OCI-LY1 (cell line): Measurements from ENCODE around the gene BACE1-AS.

ENCODE experiments used
- H2AFZ ChIP-seq: fragments of 200-600 bp; sonication (generic), shearing (Covaris generic); 2 replicates; pipeline ENCODE4 v1.6.0; 2014; ENCODE audit warnings: antibody characterized with exemption, mild to moderate bottlenecking, low read length
- H3F3A ChIP-seq: fragments of 200-600 bp; sonication (generic), shearing (Covaris generic); 2 replicates; pipeline ENCODE4 v1.6.0; 2014; ENCODE audit warnings: mild to moderate bottlenecking, antibody characterized with exemption, low read length, moderate library complexity; ENCODE audit not compliant: insufficient read depth
- H3K27ac ChIP-seq: fragments of 200-600 bp; sonication (generic); 2 replicates; pipeline ENCODE4 v1.5.1; 2014; ENCODE audit warnings: low read length, mixed run types, mild to moderate bottlenecking, low read depth; ENCODE audit not compliant: poor library complexity, severe bottlenecking
- H3K27me3 ChIP-seq: fragments of 200-600 bp; sonication (generic); 2 replicates; pipeline ENCODE4 v1.6.0; 2014; ENCODE audit warnings: antibody characterized with exemption, mild to moderate bottlenecking, low read length, moderate library complexity; ENCODE audit not compliant: insufficient read depth
- H3K36me3 ChIP-seq: fragments of 200-600 bp; sonication (generic); 2 replicates; pipeline ENCODE4 v1.6.1; 2014; ENCODE audit warnings: mild to moderate bottlenecking, antibody characterized with exemption, low read length, moderate library complexity, mixed read lengths; ENCODE audit not compliant: insufficient read depth
- H3K4me1 ChIP-seq: fragments of 200-600 bp; sonication (generic); 2 replicates; pipeline ENCODE4 v1.5.1; 2014; ENCODE audit warnings: mild to moderate bottlenecking, low read length, moderate library complexity; ENCODE audit not compliant: insufficient read depth, severe bottlenecking
- H3K4me2 ChIP-seq: fragments of 200-600 bp; sonication (generic), shearing (Covaris generic); 2 replicates; pipeline ENCODE4 v1.6.1; 2014; ENCODE audit warnings: low read length
- H3K4me3 ChIP-seq: fragments of 200-600 bp; sonication (generic); 2 replicates; pipeline ENCODE4 v1.5.1; 2014; ENCODE audit warnings: low read length, low read depth, mild to moderate bottlenecking, mixed read lengths; ENCODE audit not compliant: poor library complexity, severe bottlenecking
- H3K79me2 ChIP-seq: fragments of 200-600 bp; shearing (Covaris generic); 2 replicates; pipeline ENCODE4 v1.6.1; 2016; ENCODE audit warnings: mixed run types, low read length, mixed read lengths; ENCODE audit not compliant: insufficient read depth
- H3K9ac ChIP-seq: fragments of 200-600 bp; sonication (generic), shearing (Covaris generic); 2 replicates; pipeline ENCODE4 v1.6.1; 2014; ENCODE audit warnings: mild to moderate bottlenecking, low read length, mixed read lengths
- H3K9me2 ChIP-seq: fragments of 200-600 bp; sonication (generic), shearing (Covaris generic); 2 replicates; pipeline ENCODE4 v1.6.1; 2014; ENCODE audit warnings: low read depth, mild to moderate bottlenecking, low read length, mixed read lengths
- H3K9me3 ChIP-seq: fragments of 200-600 bp; shearing (Covaris generic); 2 replicates; pipeline ENCODE4 v1.6.1; 2014; ENCODE audit warnings: low read length, mixed read lengths
- H4K20me1 ChIP-seq: fragments of 200-600 bp; sonication (generic), shearing (Covaris generic); 2 replicates; pipeline ENCODE4 v1.6.0; 2016; ENCODE audit warnings: mild to moderate bottlenecking, low read length; ENCODE audit not compliant: insufficient read depth
- CTCF ChIP-seq: fragments of 200-600 bp; sonication (generic), shearing (Covaris generic); IDR thresholded peaks from 2 replicates; pipeline ENCODE4 v1.5.1; 2017; ENCODE audit warnings: mild to moderate bottlenecking, antibody characterized with exemption, low read length, moderate library complexity, mixed read lengths
- EZH2 ChIP-seq: fragments of 200-600 bp; sonication (generic), shearing (Covaris generic); IDR thresholded peaks from 2 replicates; pipeline ENCODE4 v1.8.0; 2017; ENCODE audit warnings: borderline replicate concordance, mixed run types, mild to moderate bottlenecking, antibody characterized with exemption, low read length, moderate library complexity, mixed read lengths

BACE1-AS gene

GRCh38 chr11:117251506-117251905 lies 39.6 kb upstream of the BACE1-AS start:
- H3K4me3 ChIP-seq = no peak overlapping the region
- no peak overlapping the region for H2AFZ ChIP-seq
- no peaks in the 10 kb centered on the region for H3K79me2 ChIP-seq
- H3K36me3 ChIP-seq = peaks cover 20% of the 10 kb centered on the region
- no peaks in the 10 kb centered on the region for H3K9me2 ChIP-seq
- H3K9me3 ChIP-seq = no peaks in the 10 kb centered on the region
- no peak for TF ChIP-seq CTCF
- no peak for TF ChIP-seq EZH2
- H3K4me2 ChIP-seq = no peak overlapping the region
- H3K9ac ChIP-seq = no peak overlapping the region
- no peaks in the 10 kb centered on the region for H3F3A ChIP-seq
- no peaks in the 10 kb centered on the region for H3K27me3 ChIP-seq
- H3K4me1 ChIP-seq = no peaks in the 10 kb centered on the region
- no peaks in the 10 kb centered on the region for H4K20me1 ChIP-seq
- H3K27ac ChIP-seq = no peak overlapping the region

DNA sequence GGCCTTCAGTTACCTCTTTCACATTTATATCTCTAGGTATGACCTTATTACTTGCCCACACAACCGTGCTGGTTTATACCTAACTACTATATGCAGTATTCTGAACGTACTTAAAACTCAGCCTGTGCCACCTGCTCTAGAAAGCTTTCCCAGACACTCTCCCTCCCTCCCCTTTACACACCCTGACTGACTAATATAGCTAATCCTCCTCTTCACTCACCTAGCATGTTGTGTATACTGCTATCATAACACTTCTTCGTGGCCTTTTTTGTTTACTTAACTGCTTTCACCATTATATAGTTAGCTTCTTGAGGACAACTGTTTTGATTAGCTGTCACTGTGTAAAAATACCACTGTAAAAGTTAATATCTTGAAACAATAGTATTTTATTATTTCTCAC lies 35.2 kb upstream of the BACE1-AS start:
- no peak overlapping the region for H3K27ac ChIP-seq
- H3K79me2 ChIP-seq = no peaks in the 10 kb centered on the region
- no peaks in the 10 kb centered on the region for H3K27me3 ChIP-seq
- no peak overlapping the region for H3K4me3 ChIP-seq
- no peaks in the 10 kb centered on the region for H3K36me3 ChIP-seq
- no peaks in the 10 kb centered on the region for H3K9me3 ChIP-seq
- no peaks in the 10 kb centered on the region for H3K4me1 ChIP-seq
- no peaks in the 10 kb centered on the region for H3F3A ChIP-seq
- TF ChIP-seq CTCF (no peak), EZH2 (no peak)
- no peak overlapping the region for H3K4me2 ChIP-seq
- H4K20me1 ChIP-seq = no peaks in the 10 kb centered on the region
- H2AFZ ChIP-seq = no peak overlapping the region
- no peak overlapping the region for H3K9ac ChIP-seq
- no peaks in the 10 kb centered on the region for H3K9me2 ChIP-seq

DNA sequence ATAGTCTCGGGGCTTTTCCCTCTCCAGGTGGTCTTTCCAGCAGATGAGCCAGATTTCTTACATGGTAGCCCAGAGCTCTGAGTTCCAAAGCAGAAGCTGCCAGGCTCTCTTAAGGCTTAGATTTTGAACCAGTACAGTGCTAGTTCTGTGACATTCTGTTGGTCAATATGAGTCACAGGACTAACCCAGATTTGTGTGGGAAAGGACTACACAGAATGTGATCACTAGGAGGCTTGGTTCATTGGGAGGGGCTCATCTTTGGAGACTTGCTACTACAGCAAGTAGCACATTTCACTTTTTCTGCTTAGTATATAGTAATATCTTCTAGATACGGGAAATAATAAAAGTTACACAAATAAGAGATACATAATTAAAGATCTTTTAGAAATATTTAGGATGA lies 34.6 kb upstream of the BACE1-AS start:
- Histone ChIP-seq H3K4me3 (no peak overlapping the region), H3K9me2 (no peaks in the 10 kb centered on the region), H3F3A (no peaks in the 10 kb centered on the region), H3K9ac (no peak overlapping the region), H3K9me3 (no peaks in the 10 kb centered on the region), H3K27ac (no peak overlapping the region), H3K4me1 (no peaks in the 10 kb centered on the region), H3K36me3 (no peaks in the 10 kb centered on the region), H3K27me3 (no peaks in the 10 kb centered on the region), H2AFZ (no peak overlapping the region), H3K4me2 (no peak overlapping the region), H4K20me1 (no peaks in the 10 kb centered on the region), H3K79me2 (no peaks in the 10 kb centered on the region)
- TF ChIP-seq EZH2 = no peak
- TF ChIP-seq CTCF = no peak
